HG02798 (cell line): ENCODE measurements around the gene TSPAN1.
A peak's percentile ranks its signal among the peaks of the same experiment; 100 is the strongest.

Experiments
- ATAC-seq: cut with Tn5 transposase; IDR thresholded peaks from one replicate; pipeline ENCODE4 v1.9.1; 2021; ENCODE audit warnings: mild to moderate bottlenecking; ENCODE audit not compliant: unreplicated experiment, poor library complexity

Gene TSPAN1

GRCh38 chr1:46158312-46159281 is 16.3 kb upstream of the TSPAN1 start:
- ATAC-seq: peak; percentile 71

DNA sequence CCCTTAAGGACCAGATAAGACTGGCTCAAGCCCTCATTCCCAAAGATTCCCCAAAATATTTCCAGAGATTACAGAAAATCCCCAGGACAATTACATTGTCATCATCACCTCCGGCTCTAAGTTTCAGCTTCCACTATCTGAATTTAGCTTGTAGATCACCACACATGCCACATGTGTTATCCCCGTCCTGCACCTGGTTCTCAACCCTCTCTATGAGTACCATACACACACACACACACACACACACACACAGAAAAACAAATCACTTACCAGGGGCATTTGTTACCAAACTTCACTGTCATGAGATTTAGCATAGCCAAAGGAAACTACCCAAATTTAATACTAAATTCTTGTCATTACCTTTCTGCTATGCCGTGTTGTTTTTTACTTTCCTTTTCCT is 15.4 kb upstream of the TSPAN1 start:
- peak; percentile 60 for ATAC-seq

- ATAC-seq: no peak
Measured at GRCh38 chr1:46160212-46160611, 14.7 kb upstream of the TSPAN1 start.

GRCh38 chr1:46166521-46167462 is 8.1 kb upstream of the TSPAN1 start:
- peak; percentile 48 for ATAC-seq

GRCh38 chr1:46168477-46168876 is 6.4 kb upstream of the TSPAN1 start:
- ATAC-seq: no peak

GRCh38 chr1:46169811-46170454 is 5.0 kb upstream of the TSPAN1 start:
- no peak for ATAC-seq

DNA sequence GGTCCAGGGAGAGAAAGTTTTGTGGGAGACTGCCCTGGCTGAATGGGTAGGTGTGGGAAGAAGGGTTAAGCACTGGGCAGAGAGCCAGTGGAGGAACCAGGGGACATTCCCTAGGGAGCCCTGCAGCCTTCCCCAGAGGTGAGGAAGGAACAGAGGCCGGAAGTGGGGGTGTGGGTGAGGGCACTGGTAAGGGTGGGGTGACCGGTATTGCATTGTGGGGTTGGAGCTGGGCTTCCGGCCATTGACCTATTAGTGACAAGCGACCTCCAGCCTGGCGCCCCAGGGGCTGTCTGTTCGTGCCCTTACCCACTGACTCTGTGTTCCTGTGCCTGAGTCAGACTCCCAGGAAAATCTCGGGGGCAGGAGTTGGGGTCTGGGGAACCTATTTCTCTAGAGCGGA is 3.5 kb upstream of the TSPAN1 start:
- no peak for ATAC-seq

GRCh38 chr1:46171871-46172270 is 3.0 kb upstream of the TSPAN1 start:
- no peak for ATAC-seq

- no peak for ATAC-seq
Measured at GRCh38 chr1:46172321-46172720, 2.6 kb upstream of the TSPAN1 start.

DNA sequence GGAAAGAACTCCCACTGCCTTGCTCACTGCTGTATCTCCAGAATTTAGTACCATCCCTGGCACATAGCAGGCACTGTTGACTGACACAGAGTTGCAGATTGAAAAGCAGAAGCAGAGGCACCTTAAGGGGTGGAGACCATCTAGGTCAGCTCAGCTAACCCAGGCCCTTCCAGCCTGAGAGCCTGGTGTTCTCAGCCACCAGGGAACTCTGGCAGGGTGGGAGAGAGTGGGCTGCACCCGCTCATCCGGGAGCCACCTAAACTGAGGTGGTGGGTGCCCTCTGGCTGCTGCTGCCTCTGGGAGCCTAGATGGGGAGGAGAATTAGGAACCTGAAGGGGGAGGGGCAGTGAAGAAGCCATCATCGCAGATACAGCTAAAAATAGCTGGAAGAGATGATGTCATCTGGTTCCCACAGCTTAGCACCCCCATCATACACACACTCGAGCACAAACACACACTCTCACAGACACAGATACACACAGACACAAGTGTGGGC is 1.5 kb upstream of the TSPAN1 start:
- no peak for ATAC-seq

- ATAC-seq: peak; percentile 31
Measured at GRCh38 chr1:46175243-46175642, 356 bp downstream of the TSPAN1 start.

DNA sequence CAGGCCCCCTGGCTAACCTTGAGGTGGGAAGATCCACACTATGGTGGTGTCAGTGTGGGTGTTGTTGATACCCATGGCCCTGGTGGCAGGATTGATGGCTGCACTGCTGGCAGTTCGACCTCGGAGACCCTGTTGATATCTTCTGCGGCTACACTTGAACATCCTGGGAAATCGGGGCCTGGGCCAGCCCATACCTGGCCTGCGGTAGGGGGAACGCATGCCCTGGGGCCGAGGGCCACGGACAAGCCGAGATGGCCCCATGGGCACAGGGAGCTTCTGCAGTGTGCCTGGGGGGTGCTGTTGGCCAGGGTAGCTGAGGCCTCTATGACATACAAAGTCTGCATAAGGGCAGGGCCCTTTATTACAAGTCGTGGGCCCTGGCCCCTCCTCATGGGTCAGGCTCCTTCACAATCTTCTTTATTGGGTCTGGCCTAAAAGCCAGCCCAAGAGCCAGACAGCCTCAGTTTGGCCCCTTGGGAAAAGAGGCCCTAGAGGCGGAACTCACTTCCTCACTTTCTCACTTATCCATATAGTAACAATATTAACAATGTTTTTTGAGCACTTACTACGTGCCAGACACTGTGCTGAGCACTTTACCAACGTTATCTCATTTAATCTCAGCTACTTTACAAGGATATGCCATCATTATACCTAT is 1.5 kb downstream of the TSPAN1 start, which contains the start of gene P3R3URF:
Gene P3R3URF (minus strand): TSS at position 278 of the 655 bp plus-strand sequence. CDS start 17 bp downstream, at position 261.
- ATAC-seq: no peak

GRCh38 chr1:46179138-46180081 is 4.5 kb downstream of the TSPAN1 start:
- peak; percentile 69 for ATAC-seq

DNA sequence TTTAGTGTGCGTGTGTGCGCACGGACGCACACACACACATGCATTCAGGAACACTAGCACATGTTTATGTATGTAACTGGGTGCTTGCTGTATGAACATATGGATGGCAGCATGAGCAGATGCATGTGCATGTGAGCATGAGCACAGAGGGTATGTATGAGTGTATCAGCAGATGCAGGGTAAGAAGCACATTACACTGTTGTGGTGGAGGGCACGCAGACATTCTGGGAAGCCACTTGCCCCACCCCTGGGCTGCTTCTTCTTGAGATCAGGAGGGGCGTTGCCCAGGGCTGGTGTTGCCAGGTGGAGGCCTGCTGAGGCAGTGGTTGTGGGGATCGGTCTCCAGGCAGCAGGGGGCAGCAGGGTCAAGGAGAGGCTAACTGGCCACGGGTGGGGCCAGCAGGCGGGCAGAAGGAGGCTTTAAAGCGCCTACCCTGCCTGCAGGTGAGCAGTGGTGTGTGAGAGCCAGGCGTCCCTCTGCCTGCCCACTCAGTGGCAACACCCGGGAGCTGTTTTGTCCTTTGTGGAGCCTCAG is 5.3 kb downstream of the TSPAN1 start:
- no peak for ATAC-seq

- no peak for ATAC-seq
Measured at GRCh38 chr1:46181343-46182260, 6.7 kb downstream of the TSPAN1 start.

DNA sequence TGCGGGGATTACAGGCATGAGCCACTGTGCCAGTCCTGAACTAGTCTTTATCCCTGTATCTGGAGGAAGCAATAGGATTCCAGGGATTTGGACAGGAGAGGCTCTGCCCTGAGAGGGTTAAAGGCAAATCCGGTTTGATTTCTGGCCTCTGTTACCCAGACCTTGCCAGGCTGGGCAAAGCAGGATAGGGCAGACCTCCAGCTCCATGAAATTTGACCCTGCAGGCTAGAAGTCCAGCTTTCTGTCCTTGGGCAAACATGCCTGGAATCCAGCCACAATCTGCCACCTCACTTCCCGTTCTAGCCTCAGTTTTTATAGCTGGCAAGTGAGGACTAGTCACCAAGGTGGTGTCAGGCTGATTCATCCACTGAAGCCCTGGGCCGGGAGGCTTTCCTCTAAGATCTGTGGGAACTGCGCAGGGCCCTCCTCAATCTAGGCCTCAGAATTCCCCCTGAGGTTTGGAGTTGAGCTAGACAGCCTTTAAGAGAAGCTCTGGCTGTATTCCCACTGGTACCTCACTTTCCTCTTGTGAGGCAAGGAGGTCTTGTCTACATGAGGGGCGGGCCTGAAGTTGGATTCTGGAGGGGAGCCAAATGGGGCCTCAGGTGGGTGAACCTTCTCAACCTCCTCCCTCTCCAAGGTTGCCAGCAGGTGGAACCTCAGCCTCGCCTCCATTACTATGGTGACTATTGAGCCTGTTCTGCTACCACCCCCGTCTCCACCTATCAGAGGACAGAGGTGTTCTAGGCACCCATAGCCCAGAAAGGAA is 8.4 kb downstream of the TSPAN1 start:
- ATAC-seq: no peak
